ENCODE results near the gene NXF1. TPM values are rescaled to one million over a fixed set of nuclear protein-coding genes. Genes with fewer than 3 reads are reported as not detected.

NXF1 gene
- total and polyA plus RNA-seq, 2 donors (not counting 1 experiment from before 2014, with no cell fraction given): 17.2 to 27.8 TPM

GRCh38 chr11:62747475-62748160 is 57.6 kb downstream of the NXF1 start:
- Histone ChIP-seq H3K27me3 (ENCODE audit: control insufficient read depth, insufficient read depth, low read length) (no peaks in the 10 kb centered on the region), H2AFZ (ENCODE audit: low read length) (no peak overlapping the region), H3K27ac (ENCODE audit: insufficient read depth, low read length) (no peak overlapping the region), H3K36me3 (ENCODE audit: control insufficient read depth, insufficient read depth, low read length) (peaks cover 5% of the 10 kb centered on the region), H3K9me3 (ENCODE audit: control insufficient read depth, insufficient read depth, low read depth, low read length) (no peaks in the 10 kb centered on the region), H3K9ac (ENCODE audit: insufficient read depth, low read length) (no peak overlapping the region), H4K20me1 (ENCODE audit: control insufficient read depth, extremely low read depth, insufficient read depth, low read length) (no peaks in the 10 kb centered on the region), H3K4me2 (ENCODE audit: extremely low read depth, insufficient read depth, low read length) (no peak overlapping the region), H3K79me2 (ENCODE audit: control insufficient read depth, insufficient read depth, low read length) (peaks cover 4% of the 10 kb centered on the region), H3K4me3 (replicated peaks in 1 of 4; ENCODE audit: control extremely low read depth in 1 of 4, insufficient read depth in 1 of 4, low read depth in 3 of 4, low read length in 4 of 4) (no peak overlapping the region), H3K4me1 (ENCODE audit: control insufficient read depth, extremely low read depth, insufficient read depth, low read length) (no peaks in the 10 kb centered on the region)
- TF ChIP-seq EZH2 (IDR thresholded peaks at IDR 0.05; ENCODE audit: low read length, missing control alignments) (no peak), CTCF (conservative IDR thresholded peaks at IDR 0.05 in 1 of 2, IDR thresholded peaks at IDR 0.05 in 1 of 2; ENCODE audit: low read depth in 1 of 2, low read length in 2 of 2) (no peak)
- no peak for DNase-seq (ENCODE audit: low read depth in 2 of 2)

Other genes with a start within 250 kb of the NXF1 start
- gene EEF1G, start 231.5 kb downstream of the NXF1 start, total RNA-seq: 1,405 and 1,825 TPM in 2 replicates
- gene EEF1G, start 231.5 kb downstream of the NXF1 start, polyA plus RNA-seq: 1,308 and 1,333 TPM in 2 replicates
- 6.9 and 7.8 TPM in 2 replicates for gene TUT1, start 213.9 kb downstream of the NXF1 start, total RNA-seq
- 5.5 and 6.8 TPM in 2 replicates for gene TUT1, start 213.9 kb downstream of the NXF1 start, polyA plus RNA-seq
- 117 and 124 TPM in 2 replicates for gene MTA2, start 203.6 kb downstream of the NXF1 start, total RNA-seq
- gene MTA2, start 203.6 kb downstream of the NXF1 start, polyA plus RNA-seq: 31.4 and 33.6 TPM in 2 replicates
- 17.5 and 20.5 TPM in 2 replicates for gene EML3, start 192.7 kb downstream of the NXF1 start, total RNA-seq
- gene EML3, start 192.7 kb downstream of the NXF1 start, polyA plus RNA-seq: 17.8 and 22.6 TPM in 2 replicates
- gene ROM1, start 192.2 kb downstream of the NXF1 start, total RNA-seq: 8.5 and 9.9 TPM in 2 replicates
- 1.7 and 3.0 TPM in 2 replicates for gene ROM1, start 192.2 kb downstream of the NXF1 start, polyA plus RNA-seq
- gene B3GAT3, start 183.5 kb downstream of the NXF1 start, total RNA-seq: 29.1 and 30.8 TPM in 2 replicates
- 15.9 and 17.6 TPM in 2 replicates for gene B3GAT3, start 183.5 kb downstream of the NXF1 start, polyA plus RNA-seq
- gene GANAB, start 158.8 kb downstream of the NXF1 start, total RNA-seq: 167 and 279 TPM in 2 replicates
- 328 and 368 TPM in 2 replicates for gene GANAB, start 158.8 kb downstream of the NXF1 start, polyA plus RNA-seq
- gene INTS5, start 152.1 kb downstream of the NXF1 start, total RNA-seq: 16.4 and 16.7 TPM in 2 replicates
- gene INTS5, start 152.1 kb downstream of the NXF1 start, polyA plus RNA-seq: 9.4 and 13.2 TPM in 2 replicates
- gene C11orf98, start 140.2 kb downstream of the NXF1 start, total RNA-seq: 25.4 and 33.4 TPM in 2 replicates
- gene C11orf98, start 140.2 kb downstream of the NXF1 start, polyA plus RNA-seq: 38.2 and 64.8 TPM in 2 replicates
- gene CSKMT, start 140.1 kb downstream of the NXF1 start, total RNA-seq: 8.4 and 9.8 TPM in 2 replicates
- 2.6 and 2.9 TPM in 2 replicates for gene CSKMT, start 140.1 kb downstream of the NXF1 start, polyA plus RNA-seq
- gene UQCC3, start 133.8 kb downstream of the NXF1 start, total RNA-seq: 12.1 and 14.0 TPM in 2 replicates
- 4.7 and 7.3 TPM in 2 replicates for gene UQCC3, start 133.8 kb downstream of the NXF1 start, polyA plus RNA-seq
- gene LBHD1, start 133.2 kb downstream of the NXF1 start, total RNA-seq: 3.6 and 4.5 TPM in 2 replicates
- 3.1 and 3.4 TPM in 2 replicates for gene LBHD1, start 133.2 kb downstream of the NXF1 start, polyA plus RNA-seq
- 143 and 229 TPM in 2 replicates for gene UBXN1, start 126.4 kb downstream of the NXF1 start, total RNA-seq
- 76.4 and 88.6 TPM in 2 replicates for gene UBXN1, start 126.4 kb downstream of the NXF1 start, polyA plus RNA-seq
- gene LRRN4CL, start 115.9 kb downstream of the NXF1 start, total RNA-seq: 13.4 and 31.5 TPM in 2 replicates
- 7.9 and 12.7 TPM in 2 replicates for gene LRRN4CL, start 115.9 kb downstream of the NXF1 start, polyA plus RNA-seq
- 37.8 and 62.1 TPM in 2 replicates for gene BSCL2, start 98.0 kb downstream of the NXF1 start, total RNA-seq
- gene BSCL2, start 98.0 kb downstream of the NXF1 start, polyA plus RNA-seq: 35.5 and 54.0 TPM in 2 replicates
- not detected in 2 replicates for gene GNG3, start 97.8 kb downstream of the NXF1 start, total RNA-seq
- gene GNG3, start 97.8 kb downstream of the NXF1 start, polyA plus RNA-seq: 0.07 TPM in 1 of 2 replicates, not detected in the other
- gene HNRNPUL2, start 78.0 kb downstream of the NXF1 start, total RNA-seq: 9.2 and 14.5 TPM in 2 replicates
- gene HNRNPUL2, start 78.0 kb downstream of the NXF1 start, polyA plus RNA-seq: 18.8 and 26.4 TPM in 2 replicates
- 32.4 and 44.4 TPM in 2 replicates for gene TTC9C, start 77.0 kb downstream of the NXF1 start, total RNA-seq
- 26.1 and 27.3 TPM in 2 replicates for gene TTC9C, start 77.0 kb downstream of the NXF1 start, polyA plus RNA-seq
- gene ZBTB3, start 51.3 kb downstream of the NXF1 start, total RNA-seq: 13.4 and 14.4 TPM in 2 replicates
- gene ZBTB3, start 51.3 kb downstream of the NXF1 start, polyA plus RNA-seq: 6.2 and 6.8 TPM in 2 replicates
- gene POLR2G, start 43.9 kb downstream of the NXF1 start, total RNA-seq: 68.8 and 80.6 TPM in 2 replicates
- 216 and 228 TPM in 2 replicates for gene POLR2G, start 43.9 kb downstream of the NXF1 start, polyA plus RNA-seq
- gene TAF6L, start 34.0 kb downstream of the NXF1 start, total RNA-seq: 16.7 and 18.8 TPM in 2 replicates
- 10.0 and 12.7 TPM in 2 replicates for gene TAF6L, start 34.0 kb downstream of the NXF1 start, polyA plus RNA-seq
- gene TMEM179B, start 18.0 kb downstream of the NXF1 start, total RNA-seq: 27.5 and 41.9 TPM in 2 replicates
- 64.8 and 69.5 TPM in 2 replicates for gene TMEM179B, start 18.0 kb downstream of the NXF1 start, polyA plus RNA-seq
- gene TMEM223, start 13.4 kb downstream of the NXF1 start, total RNA-seq: 11.7 and 16.4 TPM in 2 replicates
- gene TMEM223, start 13.4 kb downstream of the NXF1 start, polyA plus RNA-seq: 14.4 and 15.4 TPM in 2 replicates
- 40.3 and 44.9 TPM in 2 replicates for gene STX5, start 26.6 kb upstream of the NXF1 start, total RNA-seq
- gene STX5, start 26.6 kb upstream of the NXF1 start, polyA plus RNA-seq: 48.7 and 48.9 TPM in 2 replicates
- not detected in 2 replicates for gene TEX54, start 27.4 kb upstream of the NXF1 start, total RNA-seq
- gene TEX54, start 27.4 kb upstream of the NXF1 start, polyA plus RNA-seq: not detected in 2 replicates
- gene WDR74, start 34.1 kb upstream of the NXF1 start, total RNA-seq: 85.3 and 86.9 TPM in 2 replicates
- gene WDR74, start 34.1 kb upstream of the NXF1 start, polyA plus RNA-seq: 14.8 and 24.0 TPM in 2 replicates
- 344 and 441 TPM in 2 replicates for gene SLC3A2, start 75.5 kb upstream of the NXF1 start, total RNA-seq
- gene SLC3A2, start 75.5 kb upstream of the NXF1 start, polyA plus RNA-seq: 91.2 and 132 TPM in 2 replicates
- not detected in 2 replicates for gene CHRM1, start 115.9 kb upstream of the NXF1 start, total RNA-seq
- not detected in 2 replicates for gene CHRM1, start 115.9 kb upstream of the NXF1 start, polyA plus RNA-seq
- gene SLC22A6, start 179.5 kb upstream of the NXF1 start, total RNA-seq: not detected in 2 replicates
- gene SLC22A6, start 179.5 kb upstream of the NXF1 start, polyA plus RNA-seq: not detected in 2 replicates
- not detected in 2 replicates for gene SLC22A8, start 210.4 kb upstream of the NXF1 start, total RNA-seq
- not detected in 2 replicates for gene SLC22A8, start 210.4 kb upstream of the NXF1 start, polyA plus RNA-seq